ENCODE data around the gene TMC4. TPM values are rescaled to one million over a fixed set of nuclear protein-coding genes. Genes with fewer than 3 reads are reported as not detected.

TMC4 gene
- 12.6 and 12.8 TPM in 2 replicates for total RNA-seq

GRCh38 chr19:54172471-54173358 is at the start of gene TMC4:
TSS of gene TMC4 (minus strand) at chr19:54173160. CDS start at chr19:54173117, 43 bp downstream.

GRCh38 chr19:54191011-54191810 is 18.3 kb upstream of the TMC4 start, which contains the start of gene TSEN34:
TSS of gene TSEN34 (plus strand) at chr19:54191308. CDS start at chr19:54191365, 57 bp downstream.

GRCh38 chr19:54189145-54189734 is 16.3 kb upstream of the TMC4 start, which contains the start of gene MBOAT7:
TSS of gene MBOAT7 (minus strand) at chr19:54189580. CDS start at chr19:54188508, 1,072 bp downstream.

GRCh38 chr19:54159352-54160181 is 13.4 kb downstream of the TMC4 start, which contains the start of gene LENG1:
TSS of gene LENG1 (minus strand) at chr19:54159721. CDS start at chr19:54159695, 26 bp downstream.

GRCh38 chr19:54137699-54138488 is 35.1 kb downstream of the TMC4 start, which contains the start of gene CNOT3:
TSS of gene CNOT3 (plus strand) at chr19:54137762. CDS start at chr19:54142979, 5,217 bp downstream.

GRCh38 chr19:54115109-54116063 is 57.6 kb downstream of the TMC4 start, which contains the start of the genes PRPF31 and TFPT:
TSS of gene PRPF31 (plus strand) at chr19:54115754. CDS start at chr19:54118279, 2,525 bp downstream.
TSS of gene TFPT (minus strand) at chr19:54115657. CDS start at chr19:54115269, 388 bp downstream.

Other genes starting within 250 kb of the TMC4 start
- gene CACNG8, start 210.2 kb downstream of the TMC4 start, total RNA-seq = 0.14 TPM in 1 of 2 replicates, not detected in the other
- not detected in 2 replicates for gene CACNG6, start 181.5 kb downstream of the TMC4 start, total RNA-seq
- not detected in 2 replicates for gene VSTM1, start 109.3 kb downstream of the TMC4 start, total RNA-seq
- not detected in 2 replicates for gene TARM1, start 91.8 kb downstream of the TMC4 start, total RNA-seq
- gene OSCAR, start 72.4 kb downstream of the TMC4 start, total RNA-seq = 0.19 and 0.21 TPM in 2 replicates
- 26.7 and 43.4 TPM in 2 replicates for gene NDUFA3, start 70.3 kb downstream of the TMC4 start, total RNA-seq
- gene TFPT, start 57.5 kb downstream of the TMC4 start, total RNA-seq = 13.3 and 14.4 TPM in 2 replicates
- gene PRPF31, start 57.4 kb downstream of the TMC4 start, total RNA-seq = 61.1 and 69.6 TPM in 2 replicates
- 11.8 and 21.2 TPM in 2 replicates for gene CNOT3, start 35.4 kb downstream of the TMC4 start, total RNA-seq
- gene LENG1, start 13.4 kb downstream of the TMC4 start, total RNA-seq = 5.9 and 9.0 TPM in 2 replicates
- gene MBOAT7, start 16.4 kb upstream of the TMC4 start, total RNA-seq = 119 and 133 TPM in 2 replicates
- gene TSEN34, start 18.1 kb upstream of the TMC4 start, total RNA-seq = 160 and 172 TPM in 2 replicates
- 2,280 and 2,710 TPM in 2 replicates for gene RPS9, start 27.7 kb upstream of the TMC4 start, total RNA-seq
- not detected in 2 replicates for gene LILRB3, start 49.8 kb upstream of the TMC4 start, total RNA-seq
- not detected in 2 replicates for gene LILRA6, start 69.6 kb upstream of the TMC4 start, total RNA-seq
- not detected in 2 replicates for gene LILRB5, start 84.1 kb upstream of the TMC4 start, total RNA-seq
- gene LILRB2, start 108.0 kb upstream of the TMC4 start, total RNA-seq = not detected in 2 replicates
- gene LILRA5, start 140.0 kb upstream of the TMC4 start, total RNA-seq = not detected in 2 replicates
- not detected in 2 replicates for gene LILRA4, start 166.0 kb upstream of the TMC4 start, total RNA-seq
- gene LAIR1, start 191.8 kb upstream of the TMC4 start, total RNA-seq = not detected in 2 replicates
- 0.63 and 0.88 TPM in 2 replicates for gene TTYH1, start 242.3 kb upstream of the TMC4 start, total RNA-seq